Lung (tissue), 12 donors: ENCODE data around the gene SKOR2. TPM values are rescaled to one million over a fixed set of nuclear protein-coding genes. Genes with fewer than 3 reads are reported as not detected.

Experiments
- ATAC-seq: fragments of 200-7000 bp; cut with Tn5 transposase; one replicate; pipeline ENCODE4 v1.9.1; 2020; ENCODE audit warnings: moderate number of reproducible peaks; ENCODE audit not compliant: insufficient read depth, low FRiP score
- DNase-seq, 3 donors: peaks; one replicate each; pipeline ENCODE4 v3.0.0-alpha.2; 2013 to 2017
- H3K27ac ChIP-seq, 2 donors: one replicate each; pipeline ENCODE4 v1.5.1; 2013; ENCODE audit warnings: mild to moderate bottlenecking in 2 of 2, moderate library complexity in 2 of 2, control low read depth in 1 of 2, inconsistent platforms in 1 of 2, low read depth in 1 of 2, low read length in 1 of 2
- H3K27me3 ChIP-seq, 3 donors: one replicate each; pipeline ENCODE4 v1.5.1; 2013; ENCODE audit warnings: low read length in 2 of 3; ENCODE audit not compliant: control insufficient read depth in 3 of 3, insufficient read depth in 3 of 3
- H3K36me3 ChIP-seq, 4 donors: one replicate each; pipeline ENCODE4 v1.5.1; 2013; ENCODE audit warnings: low read length in 4 of 4, mild to moderate bottlenecking in 1 of 4, moderate library complexity in 1 of 4; ENCODE audit not compliant: control insufficient read depth in 4 of 4, insufficient read depth in 4 of 4
- H3K4me1 ChIP-seq, 5 donors: one replicate each; pipeline ENCODE4 v1.5.1; 2013; ENCODE audit warnings: low read length in 5 of 5, mild to moderate bottlenecking in 2 of 5, moderate library complexity in 1 of 5; ENCODE audit not compliant: control insufficient read depth in 5 of 5, insufficient read depth in 5 of 5
- H3K4me3 ChIP-seq: one replicate; pipeline ENCODE4 v1.5.1; 2013; ENCODE audit warnings: mild to moderate bottlenecking, control low read depth, moderate library complexity
- H3K9ac ChIP-seq, 2 donors: one replicate each; pipeline ENCODE4 v1.5.1; 2013; ENCODE audit warnings: low read length in 2 of 2, control low read depth in 1 of 2; ENCODE audit not compliant: insufficient read depth in 1 of 2
- H3K9me3 ChIP-seq, 4 donors: one replicate each; pipeline ENCODE4 v1.5.1; 2013; ENCODE audit warnings: low read length in 3 of 4, mild to moderate bottlenecking in 1 of 4, moderate library complexity in 1 of 4; ENCODE audit not compliant: control insufficient read depth in 4 of 4, insufficient read depth in 3 of 4
- CTCF ChIP-seq: IDR thresholded peaks from 2 replicates; pipeline ENCODE4 v1.5.1; 2012; ENCODE audit warnings: mild to moderate bottlenecking; ENCODE audit errors: control extremely low read depth, extremely low read depth
- WGBS, 2 donors: extraction: QIAGEN DNeasy Blood & Tissue Kit; methylation state at CpG; one replicate each; pipeline ENCODE4 v1.1.7; 2013; 5-methylcytosine and 5-hydroxymethylcytosine counted together
- polyA plus RNA-seq, 2 donors: library from polyadenylated mRNA; stranded (reverse); fragments of 200-250 nt; gene quantifications; one replicate each; pipeline ENCODE4 v1.2.1, GENCODE V29; 2013
- total RNA-seq, 2 donors: library from RNA; depleted of rRNA in 1 of 2; stranded (reverse); fragments of >200 nt in 1 of 2; gene quantifications; one replicate each; pipeline ENCODE4 v1.2.1, GENCODE V29; 2014 to 2021
- donor health status: control.
- donor health status: control.
- donor health status: Bipolar disorder and iron deficiency.
- donor health status: healthy.
- donor health status: DM: yes; HTN: yes; CAD: no.

SKOR2 gene
- total and polyA plus RNA-seq, 4 donors = not detected

DNA sequence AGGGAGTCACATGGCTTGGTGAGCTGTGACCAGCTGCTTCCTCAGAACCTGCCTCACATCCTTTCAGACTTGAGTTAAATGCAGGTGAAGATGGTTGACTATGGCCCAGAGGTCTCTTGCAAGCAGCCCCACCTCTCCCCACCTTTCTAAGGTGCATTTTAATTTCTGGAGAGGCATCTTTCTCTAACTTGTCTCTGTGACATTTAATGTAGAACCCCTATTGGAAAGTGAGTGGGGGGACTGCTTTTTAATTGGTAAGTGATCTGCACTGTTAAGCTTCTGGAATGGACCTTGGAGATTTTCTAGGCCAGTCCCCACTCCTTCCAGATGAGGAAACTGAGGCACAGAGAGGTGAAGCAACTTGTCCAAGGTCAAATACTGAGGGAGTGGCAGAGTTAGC is 37.3 kb upstream of the SKOR2 start:
- Histone ChIP-seq H3K4me3 (no peak overlapping the region), H3K27me3 (peaks cover 0 to 2% (median 0%) of the 10 kb centered on the region in 3 donors), H3K9ac (no peak overlapping the region), H3K4me1 (no peaks in the 10 kb centered on the region), H3K9me3 (no peaks in the 10 kb centered on the region), H3K27ac (no peak overlapping the region), H3K36me3 (no peaks in the 10 kb centered on the region)
- ATAC-seq = no peak
- DNase-seq = no peak
- no peak for TF ChIP-seq CTCF

- TF ChIP-seq CTCF = no peak
- no peaks in the 10 kb centered on the region for H3K36me3 ChIP-seq
- H3K9ac ChIP-seq = no peak overlapping the region
- peaks cover 0 to 2% (median 0%) of the 10 kb centered on the region in 3 donors for H3K27me3 ChIP-seq
- 45 to 55% methylated on average over 7 of the region's 7 CpGs for WGBS, 2 donors
- no peaks in the 10 kb centered on the region for H3K4me1 ChIP-seq
- H3K27ac ChIP-seq = no peak overlapping the region
- H3K9me3 ChIP-seq = no peaks in the 10 kb centered on the region
- ATAC-seq = no peak
- no peak for DNase-seq
- H3K4me3 ChIP-seq = no peak overlapping the region
These were observed 36.6 kb upstream of the SKOR2 start for GRCh38 chr18:47287911-47288585.

- H3K9ac ChIP-seq = no peak overlapping the region
- TF ChIP-seq CTCF = no peak
- WGBS, 2 donors = 69 to 76% methylated on average over 4 of the region's 4 CpGs
- H3K36me3 ChIP-seq = no peaks in the 10 kb centered on the region
- peaks cover 0 to 2% (median 0%) of the 10 kb centered on the region in 3 donors for H3K27me3 ChIP-seq
- H3K4me3 ChIP-seq = no peak overlapping the region
- ATAC-seq (no peak), DNase-seq (no peak)
- H3K9me3 ChIP-seq = no peaks in the 10 kb centered on the region
- H3K27ac ChIP-seq = no peak overlapping the region
- H3K4me1 ChIP-seq = no peaks in the 10 kb centered on the region
These were observed 35.4 kb upstream of the SKOR2 start for GRCh38 chr18:47286776-47287410.
